Thoracic aorta (tissue), 2 donors: ENCODE data around the gene EXOSC5. TPM values are rescaled to one million over a fixed set of nuclear protein-coding genes. Genes with fewer than 3 reads are reported as not detected.
"Not testable (repeated sequence)": the region's sequence is repeated elsewhere in the genome, so short reads cannot be mapped to it uniquely, and the experiment has no call there.

ENCODE experiments used
- ATAC-seq: fragments of 150-250 bp; one replicate; pipeline ENCODE4 v1.8.0; 2017; ENCODE audit warnings: low read depth; ENCODE audit not compliant: insufficient number of reproducible peaks, low FRiP score
- DNase-seq: peaks from one replicate; pipeline ENCODE4 v3.0.0-alpha.2; 2020; ENCODE audit warnings: low spot score
- H3K27ac ChIP-seq, 2 donors: fragments of 200-600 bp; sonication (generic); 1 replicate in 1 of 2; 2 replicates in 1 of 2; pipeline ENCODE4 v1.5.1; 2016; ENCODE audit warnings: mild to moderate bottlenecking in 2 of 2, moderate library complexity in 2 of 2
- H3K27me3 ChIP-seq: fragments of 200-600 bp; sonication (generic); replicated peaks from 2 replicates; pipeline ENCODE4 v1.6.0; 2016; ENCODE audit warnings: mild to moderate bottlenecking; ENCODE audit not compliant: insufficient read depth
- H3K36me3 ChIP-seq: fragments of 200-600 bp; sonication (generic); one replicate; pipeline ENCODE4 v1.5.1; 2016
- H3K4me1 ChIP-seq, 2 donors: fragments of 200-600 bp; sonication (generic); 1 replicate in 1 of 2; 2 replicates in 1 of 2; pipeline versions ENCODE4 v1.5.1 to v1.6.0; 2016; ENCODE audit warnings: low read depth in 2 of 2, mild to moderate bottlenecking in 1 of 2; ENCODE audit not compliant: control insufficient read depth in 1 of 2
- H3K4me3 ChIP-seq: fragments of 200-600 bp; sonication (generic); 2 replicates; pipeline ENCODE4 v1.5.1; 2016; ENCODE audit warnings: mild to moderate bottlenecking
- H3K9me3 ChIP-seq: fragments of 200-600 bp; sonication (generic); 2 replicates; pipeline ENCODE4 v1.5.1; 2016
- total RNA-seq, 2 donors: library from RNA; depleted of rRNA; stranded (reverse); fragments of >200 nt; gene quantifications; one replicate each; pipeline versions ENCODE4 v1.1.0 to v1.2.3, GENCODE V29; 2016
- TF ChIP-seq, protein P1 (sequence below): fragments of 200-600 bp; sonication (generic); IDR thresholded peaks from one replicate; pipeline ENCODE4 v1.5.1; 2019; ENCODE audit warnings: antibody characterized with exemption

Gene EXOSC5
- total RNA-seq, 2 donors from 2014 or later = 7.1 to 16.9 TPM

DNA sequence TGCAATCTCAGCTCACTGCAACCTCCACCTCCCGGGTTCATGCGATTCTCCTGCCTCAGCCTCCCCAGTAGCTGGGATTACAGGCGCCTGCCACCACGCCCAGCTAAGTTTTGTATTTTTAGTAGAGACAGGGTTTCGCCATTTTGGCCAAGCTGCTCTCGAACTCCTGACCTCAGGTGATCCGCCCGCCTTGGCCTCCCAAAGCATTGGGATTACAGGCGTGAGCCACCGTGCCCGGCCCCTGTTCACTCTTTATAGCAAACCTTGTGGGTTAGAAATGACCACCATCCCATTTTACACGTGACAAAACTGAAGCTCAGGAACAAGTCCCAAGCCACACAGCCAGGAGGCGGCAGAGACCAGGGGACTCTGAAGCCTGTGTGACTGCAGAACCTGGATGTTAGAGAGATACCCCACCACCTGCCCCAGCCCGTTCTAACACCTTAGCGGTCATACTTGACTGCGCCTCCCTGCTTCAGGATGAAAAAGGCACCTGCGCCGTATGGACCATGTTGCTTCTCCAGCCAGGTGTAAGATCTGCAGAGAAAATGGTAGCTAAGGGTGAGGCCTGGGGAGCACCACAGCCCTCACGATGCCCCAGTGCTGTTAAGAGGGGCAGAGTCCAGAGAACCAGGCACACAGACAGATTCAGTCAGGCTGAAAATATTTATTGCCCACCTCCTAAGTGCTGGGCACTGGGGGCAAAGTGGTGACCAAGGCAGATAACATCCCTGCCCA lies 38.9 kb upstream of the EXOSC5 start:
- ATAC-seq (no peak), DNase-seq (no peak)
- no peak overlapping the region for H3K27ac ChIP-seq
- H3K9me3 ChIP-seq = no peaks in the 10 kb centered on the region
- TF ChIP-seq, protein P1, sequence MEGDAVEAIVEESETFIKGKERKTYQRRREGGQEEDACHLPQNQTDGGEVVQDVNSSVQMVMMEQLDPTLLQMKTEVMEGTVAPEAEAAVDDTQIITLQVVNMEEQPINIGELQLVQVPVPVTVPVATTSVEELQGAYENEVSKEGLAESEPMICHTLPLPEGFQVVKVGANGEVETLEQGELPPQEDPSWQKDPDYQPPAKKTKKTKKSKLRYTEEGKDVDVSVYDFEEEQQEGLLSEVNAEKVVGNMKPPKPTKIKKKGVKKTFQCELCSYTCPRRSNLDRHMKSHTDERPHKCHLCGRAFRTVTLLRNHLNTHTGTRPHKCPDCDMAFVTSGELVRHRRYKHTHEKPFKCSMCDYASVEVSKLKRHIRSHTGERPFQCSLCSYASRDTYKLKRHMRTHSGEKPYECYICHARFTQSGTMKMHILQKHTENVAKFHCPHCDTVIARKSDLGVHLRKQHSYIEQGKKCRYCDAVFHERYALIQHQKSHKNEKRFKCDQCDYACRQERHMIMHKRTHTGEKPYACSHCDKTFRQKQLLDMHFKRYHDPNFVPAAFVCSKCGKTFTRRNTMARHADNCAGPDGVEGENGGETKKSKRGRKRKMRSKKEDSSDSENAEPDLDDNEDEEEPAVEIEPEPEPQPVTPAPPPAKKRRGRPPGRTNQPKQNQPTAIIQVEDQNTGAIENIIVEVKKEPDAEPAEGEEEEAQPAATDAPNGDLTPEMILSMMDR = no peak
- H3K4me3 ChIP-seq = no peak overlapping the region
- no peaks in the 10 kb centered on the region for H3K27me3 ChIP-seq
- H3K4me1 ChIP-seq = peaks cover 3 to 9% of the 10 kb centered on the region in 2 donors
- peaks cover 16% of the 10 kb centered on the region for H3K36me3 ChIP-seq

DNA sequence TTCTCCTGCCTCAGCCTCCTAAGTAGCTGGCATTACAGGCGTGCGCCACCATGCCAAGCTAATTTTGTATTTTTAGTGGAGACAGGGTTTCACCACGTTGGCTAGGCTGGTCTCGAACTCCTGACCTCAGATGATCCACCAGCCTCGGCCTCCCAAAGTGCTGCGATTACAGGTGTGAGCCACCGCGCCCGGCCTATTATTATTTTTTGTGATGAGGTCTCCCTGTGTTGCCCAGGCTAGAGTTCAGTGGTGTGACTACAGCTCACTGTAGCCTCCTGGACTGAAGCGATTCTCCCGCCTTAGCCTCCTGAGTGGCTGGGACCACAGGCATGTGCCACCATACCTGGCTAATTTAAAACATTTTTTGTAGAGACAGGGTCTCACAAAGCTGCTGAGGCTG lies 38.2 kb upstream of the EXOSC5 start:
- peaks cover 16% of the 10 kb centered on the region for H3K36me3 ChIP-seq
- not testable (repeated sequence) for ATAC-seq, H3K4me3 ChIP-seq, H3K4me1 ChIP-seq, DNase-seq, H3K27ac ChIP-seq, H3K27me3 ChIP-seq, H3K9me3 ChIP-seq

DNA sequence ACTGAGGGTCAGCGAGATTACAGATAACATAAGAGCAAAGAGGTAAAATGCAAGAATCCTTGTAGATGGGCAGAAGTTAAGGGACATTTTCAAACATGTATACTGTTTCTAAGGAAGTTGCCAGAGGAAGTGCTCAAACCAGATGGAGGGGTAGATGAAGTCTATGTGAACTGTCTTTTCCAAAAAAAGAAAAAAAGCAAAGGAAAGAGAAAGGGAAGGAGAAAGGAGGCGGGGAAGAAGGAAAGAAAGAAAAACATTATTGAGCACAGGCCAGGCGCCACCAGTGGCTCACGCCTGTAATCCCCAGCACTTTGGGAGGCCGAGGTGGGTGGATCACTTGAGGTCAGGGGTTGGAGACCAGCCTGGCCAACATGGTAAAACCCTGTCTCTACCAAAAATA lies 37.3 kb upstream of the EXOSC5 start:
- H3K36me3 ChIP-seq = peaks cover 16% of the 10 kb centered on the region
- no peak for ATAC-seq

DNA sequence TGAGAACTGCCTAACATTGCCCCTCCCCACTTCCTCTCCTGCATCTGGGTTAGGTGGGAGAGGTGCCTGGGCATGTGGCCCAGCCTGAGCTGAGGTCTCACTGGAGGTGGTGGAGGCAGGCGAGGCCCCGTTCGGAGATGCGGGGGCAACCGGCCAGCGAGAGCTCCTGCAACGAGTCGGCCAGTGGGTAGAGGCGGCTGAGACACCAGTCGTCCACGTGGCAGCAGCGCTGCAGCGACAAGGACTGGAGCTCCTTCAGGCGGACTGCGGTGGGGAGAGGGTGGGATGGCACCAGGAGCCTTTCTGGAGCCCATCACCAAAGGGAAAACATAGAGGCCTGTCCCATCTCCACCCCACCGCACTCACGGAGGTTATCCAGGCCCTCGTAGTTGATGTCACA lies 36.0 kb upstream of the EXOSC5 start:
- TF ChIP-seq, protein P1 = no peak
- no peak for ATAC-seq
- H3K36me3 ChIP-seq = peaks cover 16% of the 10 kb centered on the region
- no peak for DNase-seq
- peaks cover 6% of the 10 kb centered on the region in 2 donors for H3K4me1 ChIP-seq
- no peaks in the 10 kb centered on the region for H3K27me3 ChIP-seq
- no peak overlapping the region for H3K27ac ChIP-seq
- H3K4me3 ChIP-seq = no peak overlapping the region
- no peaks in the 10 kb centered on the region for H3K9me3 ChIP-seq

More for the DNA sequence above, 37.3 kb upstream of the EXOSC5 start:
- Histone ChIP-seq H3K27me3 (no peaks in the 10 kb centered on the region), H3K27ac (no peak overlapping the region), H3K9me3 (no peaks in the 10 kb centered on the region), H3K4me1 (peaks cover 3 to 9% of the 10 kb centered on the region in 2 donors), H3K4me3 (no peak overlapping the region)
- TF ChIP-seq, protein P1 = no peak
- no peak for DNase-seq

DNA sequence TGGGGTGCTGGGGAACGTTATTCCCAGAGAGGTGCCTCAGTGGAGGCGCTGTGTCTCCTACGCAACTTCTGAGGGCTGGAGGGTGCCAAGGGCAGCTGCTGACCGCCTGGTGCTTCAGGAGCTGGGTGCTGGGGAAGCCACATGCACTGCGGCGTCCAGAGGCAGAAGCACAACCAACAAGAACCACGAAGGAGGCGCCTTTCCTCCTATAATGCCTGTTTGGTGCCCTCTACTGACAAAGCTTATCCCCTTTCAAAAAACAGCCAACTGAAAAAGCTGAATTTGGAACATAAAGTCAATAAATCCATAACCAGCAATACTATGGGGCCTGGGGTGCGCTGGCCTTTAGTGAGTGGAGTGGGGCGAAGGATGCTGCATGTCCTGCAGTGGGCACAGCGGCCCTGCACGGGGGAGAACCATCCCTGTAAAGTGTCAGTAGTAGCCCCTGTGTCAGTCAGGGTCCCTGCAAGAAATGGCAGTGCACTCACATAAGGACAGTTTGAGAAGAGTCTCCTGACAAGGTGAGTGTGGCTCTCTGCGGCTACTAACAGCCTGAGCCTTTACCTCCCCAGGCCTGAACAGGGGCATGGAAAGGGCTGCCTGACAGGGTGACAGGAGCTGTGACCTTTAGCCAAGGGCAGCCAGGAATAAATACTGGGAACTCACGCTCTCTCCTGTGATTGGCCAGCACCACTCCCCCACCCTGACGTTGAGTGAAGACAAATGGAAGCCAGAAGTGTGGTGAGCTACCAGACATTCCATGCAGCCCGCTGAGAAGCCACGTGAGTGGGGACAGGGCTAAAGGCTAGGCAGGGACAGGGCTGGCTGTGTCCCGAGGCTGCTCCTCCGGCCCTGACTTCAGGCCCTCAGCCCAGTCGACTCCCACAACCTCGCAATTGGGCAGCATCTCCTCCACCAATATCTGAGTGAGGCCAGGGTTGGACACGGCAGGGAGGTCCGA lies 34.5 kb upstream of the EXOSC5 start:
- H3K27me3 ChIP-seq = no peaks in the 10 kb centered on the region
- TF ChIP-seq, protein P1 = no peak
- no peak overlapping the region for H3K4me3 ChIP-seq
- DNase-seq (no peak), ATAC-seq (no peak)
- H3K36me3 ChIP-seq = peaks cover 13% of the 10 kb centered on the region
- peaks cover 10 to 17% of the 10 kb centered on the region in 2 donors for H3K4me1 ChIP-seq
- H3K27ac ChIP-seq = no peak overlapping the region
- H3K9me3 ChIP-seq = no peaks in the 10 kb centered on the region
